Heart right ventricle (tissue), 16 donors: ENCODE data around the gene TMPRSS3. TPM values are rescaled to one million over a fixed set of nuclear protein-coding genes. Genes with fewer than 3 reads are reported as not detected.

Experiments
- ATAC-seq, 8 donors: fragments of 200-7000 bp; cut with Tn5 transposase; one replicate each; pipeline ENCODE4 v1.9.1; 2020; ENCODE audit warnings: mild to moderate bottlenecking in 8 of 8, moderate library complexity in 8 of 8, moderate number of reproducible peaks in 1 of 8
- DNase-seq, 2 donors: peaks; one replicate each; pipeline ENCODE4 v3.0.0-alpha.2; 2020
- H3K27ac ChIP-seq, 10 donors: fragments of 200-600 bp; sonication (generic) in 2 of 10; one replicate each; pipeline versions ENCODE4 v1.5.0 to v1.8.0; 2020 to 2022; ENCODE audit warnings: mild to moderate bottlenecking in 3 of 10
- H3K27me3 ChIP-seq, 7 donors: fragments of 200-600 bp; one replicate each; pipeline ENCODE4 v1.8.0; 2021 to 2022; ENCODE audit warnings: mild to moderate bottlenecking in 2 of 7
- H3K36me3 ChIP-seq, 9 donors: fragments of 200-600 bp; sonication (generic) in 1 of 9; one replicate each; pipeline versions ENCODE4 v1.5.0 to v1.8.0; 2020 to 2022; ENCODE audit warnings: mild to moderate bottlenecking in 2 of 9
- H3K4me1 ChIP-seq, 9 donors: fragments of 200-600 bp; sonication (generic) in 1 of 9; one replicate each; pipeline versions ENCODE4 v1.5.0 to v1.8.0; 2020 to 2022; ENCODE audit warnings: mild to moderate bottlenecking in 4 of 9
- H3K4me3 ChIP-seq, 10 donors: fragments of 200-600 bp; sonication (generic) in 2 of 10; one replicate each; pipeline versions ENCODE4 v1.5.0 to v1.8.0; 2020 to 2022; ENCODE audit warnings: mild to moderate bottlenecking in 7 of 10, moderate library complexity in 2 of 10
- H3K9me3 ChIP-seq, 11 donors: fragments of 200-600 bp in 10 of 11; sonication (generic) in 2 of 11; one replicate each; pipeline versions ENCODE4 v1.5.0 to v1.8.0; 2013 to 2022; ENCODE audit warnings: mild to moderate bottlenecking in 2 of 11, control low read depth in 1 of 11, moderate library complexity in 1 of 11
- CTCF ChIP-seq, 9 donors: fragments of 200-600 bp; sonication (generic) in 2 of 9; IDR thresholded peaks; one replicate each; pipeline versions ENCODE4 v1.5.0 to v1.8.0; 2021 to 2022; ENCODE audit warnings: antibody characterized with exemption in 9 of 9, mild to moderate bottlenecking in 5 of 9, moderate library complexity in 1 of 9
- WGBS, 2 donors: extraction: QIAGEN DNeasy Blood & Tissue Kit; methylation state at CpG; one replicate each; pipeline ENCODE4 v1.1.7; 2013; ENCODE audit warnings: inconsistent platforms in 1 of 2; 5-methylcytosine and 5-hydroxymethylcytosine counted together
- intact Hi-C, 10 donors: fragments of 100-400 bp; cut with DNase I; formaldehyde crosslinking; loops; one replicate each; pipeline versions ENCODE4 v1.11.1 to v1.14.2; 2022
- polyA plus RNA-seq, 2 donors: library from polyadenylated mRNA; stranded (reverse); fragments of 200-250 nt; gene quantifications; one replicate each; pipeline ENCODE4 v1.2.3, GENCODE V29; 2013
- total RNA-seq, 10 donors: library from RNA; stranded (reverse); fragmentation: NEBNext Ultra II Directional in 3 of 10; extraction: Animal tissue kit (Norgen Biotek cat#: 25700) in 3 of 10; gene quantifications; one replicate each; pipeline versions ENCODE4 v1.2.1 to v1.2.4, GENCODE V29; 2021 to 2023
- donor health status: Arrhythmogenic right ventricular cardiomyopathy.
- donor health status: ischemic (EF 13 %, LVEDD 7.1; RV severe dilation, severe dysfunction).
- donor health status: healthy with polysubstance abuse.
- donor health status: DM: no; HTN: yes; CAD: no.
- donor health status: DM: no; HTN: no; CAD: no.
- donor health status: ischemic (EF 25% LVEDD 6.9; RV normal size, moderate dysfunction).
- donor health status: ischemic (EF 25% LVEDD 5.7; RV mildly dilated, moderate dysfunction).
- donor health status: healthy.
- donor health status: DM: yes; HTN: yes; CAD: no.
- donor health status: Ischemic cardiomyopathy.
- donor health status: ischemic (EF 35%, LVEDD 5.7; RV mildly dilated, moderate dysfunction).
- donor health status: nonischemic (EF 11% LVEDD 7.7; RV severe dilation, severe dysfunction).
- donor health status: DM: yes; HTN: yes; CAD: no.
- donor health status: PGD.
- donor health status: ischemic (EF 29% LVEDD 5.4; RV normal size, mild dysfunction).
- donor health status: nonischemic (EF 23%, LVEDD 6.1; RV moderate dilation, normal function).

The TMPRSS3 gene
- total and polyA plus RNA-seq, 12 donors = 0.01 to 1.0 (median 0.42) TPM; not detected in 9

GRCh38 chr21:42373196-42373907 is 22.5 kb downstream of the TMPRSS3 start:
- Histone ChIP-seq H3K36me3 (no peaks in the 10 kb centered on the region), H3K9me3 (no peaks in the 10 kb centered on the region), H3K27ac (no peak overlapping the region), H3K4me1 (no peaks in the 10 kb centered on the region), H3K27me3 (peaks cover 0 to 74% (median 47%) of the 10 kb centered on the region in 7 donors), H3K4me3 (no peak overlapping the region)
- ATAC-seq = no peak
- WGBS, 2 donors = 75 to 79% methylated on average over 25 of the region's 25 CpGs
- no peak for TF ChIP-seq CTCF (IDR thresholded peaks at IDR 0.05)
- intact Hi-C loops = no loop called here
- DNase-seq = no peak

GRCh38 chr21:42370894-42371654 is 24.8 kb downstream of the TMPRSS3 start:
- 79 to 80% methylated on average over 18 of the region's 18 CpGs for WGBS, 2 donors
- peak in 1 of 8 donors; percentile 20 for ATAC-seq
- H3K36me3 ChIP-seq = no peaks in the 10 kb centered on the region
- H3K27ac ChIP-seq = no peak overlapping the region
- H3K4me3 ChIP-seq = no peak overlapping the region
- no peaks in the 10 kb centered on the region for H3K9me3 ChIP-seq
- H3K27me3 ChIP-seq = peaks cover 0 to 77% (median 40%) of the 10 kb centered on the region in 7 donors
- no peaks in the 10 kb centered on the region for H3K4me1 ChIP-seq
- no peak for DNase-seq
- intact Hi-C loops = loop anchor here in 1 of 10 donors (1.0 kb wide), 1 partner anchor 13 kb away; no protein-coding TSS in a partner anchor
- no peak for TF ChIP-seq CTCF (IDR thresholded peaks at IDR 0.05)

- Histone ChIP-seq H3K4me3 (no peak overlapping the region), H3K4me1 (no peaks in the 10 kb centered on the region), H3K27ac (no peak overlapping the region), H3K36me3 (no peaks in the 10 kb centered on the region), H3K27me3 (peaks cover 0 to 77% (median 36%) of the 10 kb centered on the region in 7 donors), H3K9me3 (no peaks in the 10 kb centered on the region)
- 56 to 59% methylated on average over 16 of the region's 16 CpGs for WGBS, 2 donors
- no peak for ATAC-seq
- intact Hi-C loops = no loop called here
- DNase-seq = no peak
- TF ChIP-seq CTCF (IDR thresholded peaks at IDR 0.05) = no peak
These were observed 26.0 kb downstream of the TMPRSS3 start for GRCh38 chr21:42369821-42370220.

GRCh38 chr21:42367367-42368165 is 28.3 kb downstream of the TMPRSS3 start:
- no peak for DNase-seq
- no peak overlapping the region for H3K27ac ChIP-seq
- H3K27me3 ChIP-seq = peaks cover 0 to 79% (median 37%) of the 10 kb centered on the region in 7 donors
- no peak overlapping the region for H3K4me3 ChIP-seq
- H3K36me3 ChIP-seq = no peaks in the 10 kb centered on the region
- intact Hi-C loops = no loop called here
- 86% methylated on average over 14 of the region's 14 CpGs for WGBS, 2 donors
- no peaks in the 10 kb centered on the region for H3K4me1 ChIP-seq
- TF ChIP-seq CTCF (IDR thresholded peaks at IDR 0.05) = no peak
- no peaks in the 10 kb centered on the region for H3K9me3 ChIP-seq
- no peak for ATAC-seq
